A673 (cell line): Measurements from ENCODE around the gene KCNF1.

Experiments
- CTCF ChIP-seq: fragments of 300-800, 200-600 bp; sonication (generic); conservative IDR thresholded peaks from 2 replicates; pipeline ENCODE4 v1.5.1; 2017; ENCODE audit warnings: low read depth, mild to moderate bottlenecking, antibody characterized with exemption, low read length, moderate library complexity, mixed read lengths
- EZH2 ChIP-seq: fragments of 200-600 bp; sonication (generic); IDR thresholded peaks from 2 replicates; pipeline ENCODE4 v1.6.1; 2017; ENCODE audit warnings: borderline replicate concordance, low read depth, mild to moderate bottlenecking, mixed read lengths, antibody characterized with exemption, low read length; ENCODE audit not compliant: poor library complexity, severe bottlenecking

GRCh38 chr2:10935366-10935918, 23.7 kb downstream of the KCNF1 start:
- no peak for TF ChIP-seq CTCF
- no peak for TF ChIP-seq EZH2
